Panc1 (cell line): ENCODE measurements around the gene TTF1. TPM values are rescaled to one million over a fixed set of nuclear protein-coding genes. Genes with fewer than 3 reads are reported as not detected.

Source experiments
- ATAC-seq: fragments of 200-7000 bp; cut with Tn5 transposase; 2 replicates; pipeline ENCODE4 v1.9.1; 2020; ENCODE audit warnings: mild to moderate bottlenecking, moderate library complexity
- BruUV-seq: library from RNA; stranded (reverse); fragments of 400-500 nt; replicated peaks from 2 replicates; lab custom pipeline; 2021; lab: Mats Ljungman, UMichigan
- CTCF ChIA-PET: fragments of 300-600 bp; sonication (Branson Sonifier 250); formaldehyde crosslinking; loops from one replicate; lab custom pipeline; 2022; ENCODE audit warnings: antibody characterized with exemption; lab: Charles Lee
- POLR2A ChIA-PET: fragments of 300-600 bp; sonication (Branson Sonifier 250); formaldehyde crosslinking; loops from one replicate; lab custom pipeline; 2022; ENCODE audit warnings: antibody characterized with exemption; lab: Charles Lee
- DNase-seq: peaks from one replicate; pipeline ENCODE4 v3.0.0-alpha.2; 2010; ENCODE audit warnings: low read depth, low spot score
- H3K27ac ChIP-seq: 2 replicates; pipeline ENCODE4 v1.5.1; 2011; ENCODE audit warnings: mild to moderate bottlenecking, low read length, inconsistent platforms
- H3K27me3 ChIP-seq: fragments of 200-500 bp; sonication (Bioruptor generic); 2 replicates; pipeline ENCODE4 v1.6.0; 2014; ENCODE audit warnings: low read length, inconsistent platforms; ENCODE audit not compliant: control insufficient read depth, insufficient read depth
- H3K36me3 ChIP-seq: fragments of 200-500 bp; sonication (Bioruptor generic); 2 replicates; pipeline ENCODE4 v1.5.1; 2014; ENCODE audit warnings: inconsistent platforms, mild to moderate bottlenecking, low read length, moderate library complexity; ENCODE audit not compliant: control insufficient read depth, insufficient read depth
- H3K4me1 ChIP-seq: 2 replicates; pipeline ENCODE4 v1.5.1; 2011; ENCODE audit warnings: inconsistent platforms, mild to moderate bottlenecking, low read length, moderate library complexity; ENCODE audit not compliant: control insufficient read depth, insufficient read depth
- H3K4me3 ChIP-seq, 2 experiments: 2 replicates each; pipeline ENCODE4 v1.5.1; 2011 to 2012; ENCODE audit warnings: low read depth in 2 of 2, low read length in 2 of 2, mild to moderate bottlenecking in 2 of 2, inconsistent platforms in 1 of 2, moderate library complexity in 1 of 2
- H3K9me3 ChIP-seq: fragments of 200-500 bp; sonication (Bioruptor generic); 2 replicates; pipeline ENCODE4 v1.5.1; 2014; ENCODE audit warnings: low read depth, mild to moderate bottlenecking, inconsistent platforms, low read length, moderate library complexity; ENCODE audit not compliant: control insufficient read depth, insufficient read depth
- POLR2AphosphoS5 ChIP-seq: IDR thresholded peaks from 2 replicates; pipeline ENCODE4 v1.6.1; 2012; ENCODE audit warnings: mild to moderate bottlenecking, low read depth, low read length, moderate library complexity
- SIN3A ChIP-seq: IDR thresholded peaks from 2 replicates; pipeline ENCODE4 v1.6.1; 2012; ENCODE audit warnings: low read depth, mild to moderate bottlenecking, low read length, moderate library complexity, borderline replicate concordance; ENCODE audit not compliant: insufficient read depth
- TCF7L2 ChIP-seq: IDR thresholded peaks from 2 replicates; pipeline ENCODE4 v1.6.1; 2011; ENCODE audit warnings: mild to moderate bottlenecking, low read depth, low read length, inconsistent platforms
- in situ Hi-C: cut with HindIII; loops from 2 replicates; pipeline ENCODE4 v1.10.0; 2016; ENCODE audit warnings: low sequenced_read_pairs, low pct_unique_long_range_greater_than_20kb
- intact Hi-C: fragments of 100-400 bp; cut with micrococcal nuclease; formaldehyde crosslinking; loops from one replicate; pipeline ENCODE4 v1.10.0; 2022; ENCODE audit not compliant: unreplicated experiment
- total RNA-seq: library from RNA; stranded (reverse); gene quantifications from one replicate; pipeline ENCODE4 v1.2.1, GENCODE V29; 2021; ENCODE audit not compliant: unreplicated experiment
- TF ChIP-seq, protein P1 (sequence below): fragments of 450-650 bp; IDR thresholded peaks from 2 replicates; pipeline ENCODE4 v1.5.1; 2017; ENCODE audit warnings: mild to moderate bottlenecking
- TF ChIP-seq, protein P2 (sequence below), 2 experiments: IDR thresholded peaks; 2 replicates each; pipeline ENCODE4 v1.6.1; 2011 to 2012; ENCODE audit warnings: low read depth in 2 of 2, control low read depth in 1 of 2, low read length in 1 of 2, mild to moderate bottlenecking in 1 of 2, moderate library complexity in 1 of 2; ENCODE audit not compliant: insufficient read depth in 1 of 2

Gene TTF1
- total RNA-seq, 1 experiment from 2014 or later = 8.4 TPM

- Histone ChIP-seq H3K4me3 (no peak overlapping the region), H3K4me1 (no peaks in the 10 kb centered on the region), H3K9me3 (no peaks in the 10 kb centered on the region), H3K27ac (no peak overlapping the region), H3K27me3 (no peaks in the 10 kb centered on the region), H3K36me3 (no peaks in the 10 kb centered on the region)
- ATAC-seq = no peak
- POLR2A ChIA-PET = no interaction called here
- DNase-seq = no peak
- no peak for TF ChIP-seq TCF7L2
- TF ChIP-seq POLR2AphosphoS5 = no peak
- TF ChIP-seq, protein P1, sequence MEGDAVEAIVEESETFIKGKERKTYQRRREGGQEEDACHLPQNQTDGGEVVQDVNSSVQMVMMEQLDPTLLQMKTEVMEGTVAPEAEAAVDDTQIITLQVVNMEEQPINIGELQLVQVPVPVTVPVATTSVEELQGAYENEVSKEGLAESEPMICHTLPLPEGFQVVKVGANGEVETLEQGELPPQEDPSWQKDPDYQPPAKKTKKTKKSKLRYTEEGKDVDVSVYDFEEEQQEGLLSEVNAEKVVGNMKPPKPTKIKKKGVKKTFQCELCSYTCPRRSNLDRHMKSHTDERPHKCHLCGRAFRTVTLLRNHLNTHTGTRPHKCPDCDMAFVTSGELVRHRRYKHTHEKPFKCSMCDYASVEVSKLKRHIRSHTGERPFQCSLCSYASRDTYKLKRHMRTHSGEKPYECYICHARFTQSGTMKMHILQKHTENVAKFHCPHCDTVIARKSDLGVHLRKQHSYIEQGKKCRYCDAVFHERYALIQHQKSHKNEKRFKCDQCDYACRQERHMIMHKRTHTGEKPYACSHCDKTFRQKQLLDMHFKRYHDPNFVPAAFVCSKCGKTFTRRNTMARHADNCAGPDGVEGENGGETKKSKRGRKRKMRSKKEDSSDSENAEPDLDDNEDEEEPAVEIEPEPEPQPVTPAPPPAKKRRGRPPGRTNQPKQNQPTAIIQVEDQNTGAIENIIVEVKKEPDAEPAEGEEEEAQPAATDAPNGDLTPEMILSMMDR = no peak
- TF ChIP-seq, protein P2, sequence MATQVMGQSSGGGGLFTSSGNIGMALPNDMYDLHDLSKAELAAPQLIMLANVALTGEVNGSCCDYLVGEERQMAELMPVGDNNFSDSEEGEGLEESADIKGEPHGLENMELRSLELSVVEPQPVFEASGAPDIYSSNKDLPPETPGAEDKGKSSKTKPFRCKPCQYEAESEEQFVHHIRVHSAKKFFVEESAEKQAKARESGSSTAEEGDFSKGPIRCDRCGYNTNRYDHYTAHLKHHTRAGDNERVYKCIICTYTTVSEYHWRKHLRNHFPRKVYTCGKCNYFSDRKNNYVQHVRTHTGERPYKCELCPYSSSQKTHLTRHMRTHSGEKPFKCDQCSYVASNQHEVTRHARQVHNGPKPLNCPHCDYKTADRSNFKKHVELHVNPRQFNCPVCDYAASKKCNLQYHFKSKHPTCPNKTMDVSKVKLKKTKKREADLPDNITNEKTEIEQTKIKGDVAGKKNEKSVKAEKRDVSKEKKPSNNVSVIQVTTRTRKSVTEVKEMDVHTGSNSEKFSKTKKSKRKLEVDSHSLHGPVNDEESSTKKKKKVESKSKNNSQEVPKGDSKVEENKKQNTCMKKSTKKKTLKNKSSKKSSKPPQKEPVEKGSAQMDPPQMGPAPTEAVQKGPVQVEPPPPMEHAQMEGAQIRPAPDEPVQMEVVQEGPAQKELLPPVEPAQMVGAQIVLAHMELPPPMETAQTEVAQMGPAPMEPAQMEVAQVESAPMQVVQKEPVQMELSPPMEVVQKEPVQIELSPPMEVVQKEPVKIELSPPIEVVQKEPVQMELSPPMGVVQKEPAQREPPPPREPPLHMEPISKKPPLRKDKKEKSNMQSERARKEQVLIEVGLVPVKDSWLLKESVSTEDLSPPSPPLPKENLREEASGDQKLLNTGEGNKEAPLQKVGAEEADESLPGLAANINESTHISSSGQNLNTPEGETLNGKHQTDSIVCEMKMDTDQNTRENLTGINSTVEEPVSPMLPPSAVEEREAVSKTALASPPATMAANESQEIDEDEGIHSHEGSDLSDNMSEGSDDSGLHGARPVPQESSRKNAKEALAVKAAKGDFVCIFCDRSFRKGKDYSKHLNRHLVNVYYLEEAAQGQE (IDR thresholded peaks at IDR 0.05; ENCODE audit: insufficient read depth in 1 of 2, low read depth in 2 of 2, low read length in 1 of 2) = no peak
- no peak for TF ChIP-seq SIN3A
- no TSS peak for BruUV-seq
- in situ Hi-C loops = no loop called here
- intact Hi-C loops = no loop called here
- CTCF ChIA-PET = no interaction called here
Measured at GRCh38 chr9:132447902-132448301, 41.3 kb upstream of the TTF1 start.

DNA sequence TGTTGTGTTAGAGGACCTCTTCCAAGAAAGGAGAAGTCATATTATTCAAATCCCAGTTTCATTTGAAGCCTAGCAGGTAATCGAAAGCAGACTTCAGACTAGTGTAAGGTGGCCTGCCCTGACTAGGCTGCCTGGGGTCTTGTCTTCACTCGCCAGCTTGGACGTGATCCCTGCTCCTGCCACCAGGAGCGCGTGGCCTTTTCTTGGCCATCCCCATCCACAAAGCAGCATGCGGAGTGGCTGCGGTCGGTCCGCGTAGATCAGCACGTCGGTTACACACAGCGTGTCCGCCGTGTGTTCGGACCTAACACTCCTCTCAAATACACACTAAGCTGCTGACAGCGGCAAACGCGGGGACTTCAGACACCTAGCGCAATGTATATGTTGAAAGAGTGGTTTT lies 40.7 kb upstream of the TTF1 start:
- in situ Hi-C loops = no loop called here
- intact Hi-C loops = no loop called here
- no peaks in the 10 kb centered on the region for H3K4me1 ChIP-seq
- ChIA-PET CTCF (no interaction called here), POLR2A (no interaction called here)
- no peaks in the 10 kb centered on the region for H3K9me3 ChIP-seq
- no peak overlapping the region for H3K27ac ChIP-seq
- no peaks in the 10 kb centered on the region for H3K36me3 ChIP-seq
- no peak overlapping the region for H3K4me3 ChIP-seq
- TF ChIP-seq, protein P2 (IDR thresholded peaks at IDR 0.05; ENCODE audit: insufficient read depth in 1 of 2, low read depth in 2 of 2, low read length in 1 of 2) = no peak
- TF ChIP-seq TCF7L2 (no peak), SIN3A (no peak), POLR2AphosphoS5 (no peak)
- TF ChIP-seq, protein P1 = no peak
- no peak for DNase-seq
- BruUV-seq = no TSS peak
- ATAC-seq = peak; percentile 48; the same call in 1 of the 2 replicates
- H3K27me3 ChIP-seq = no peaks in the 10 kb centered on the region
